IMR-90 (cell line): Measurements from ENCODE around the gene ZNF425. TPM values are rescaled to one million over a fixed set of nuclear protein-coding genes. Genes with fewer than 3 reads are reported as not detected.

Experiments
- ATAC-seq: fragments of 200-7000 bp; cut with Tn5 transposase; 2 replicates; pipeline ENCODE4 v1.9.1; 2020; ENCODE audit warnings: low read depth, mild to moderate bottlenecking, moderate library complexity
- Bru-seq: library from RNA; stranded (reverse); fragments of 400-500 nt; gene quantifications from one replicate; lab custom pipeline; 2021; lab: Mats Ljungman, UMichigan
- BruChase-seq, 2 experiments: library from RNA; stranded (reverse); fragments of 400-500 nt; gene quantifications; one replicate each; lab custom pipeline; 2021; lab: Mats Ljungman, UMichigan
- BruUV-seq: library from RNA; stranded (reverse); fragments of 400-500 nt; replicated peaks from 2 replicates; lab custom pipeline; 2021; lab: Mats Ljungman, UMichigan
- CTCF ChIA-PET: fragments of 300-600 bp; formaldehyde crosslinking; extraction: SDS; loops from one replicate; lab custom pipeline; 2021; ENCODE audit warnings: antibody characterized with exemption; lab: Yijun Ruan, JAX
- POLR2A ChIA-PET: fragments of 300-600 bp; sonication (Branson Sonifier 250); formaldehyde crosslinking; loops from one replicate; lab custom pipeline; 2022; ENCODE audit warnings: antibody characterized with exemption; ENCODE audit not compliant: unreplicated experiment; lab: Charles Lee
- DNase-seq: peaks from one replicate; pipeline ENCODE4 v3.0.0; 2013
- H2AFZ ChIP-seq: replicated peaks from 2 replicates; pipeline ENCODE3; 2013; ENCODE audit warnings: low read length, mild to moderate bottlenecking; ENCODE audit not compliant: poor library complexity
- H2AK5ac ChIP-seq: 2 replicates; pipeline ENCODE4 v1.6.1; 2013; ENCODE audit warnings: low read depth, low read length, inconsistent platforms
- H2AK9ac ChIP-seq: replicated peaks from 2 replicates; pipeline ENCODE3; 2013; ENCODE audit warnings: mild to moderate bottlenecking, low read depth, low read length, moderate library complexity; ENCODE audit not compliant: poor library complexity
- H2BK120ac ChIP-seq: 2 replicates; pipeline ENCODE4 v1.6.1; 2013; ENCODE audit warnings: low read depth, low read length, inconsistent platforms
- H2BK15ac ChIP-seq: 3 replicates; pipeline ENCODE4 v1.6.1; 2013; ENCODE audit warnings: low read depth, low read length, inconsistent platforms
- H2BK20ac ChIP-seq: 2 replicates; pipeline ENCODE4 v1.6.1; 2013; ENCODE audit warnings: low read depth, mild to moderate bottlenecking, inconsistent platforms, low read length, moderate library complexity
- H2BK5ac ChIP-seq: 2 replicates; pipeline ENCODE4 v1.6.1; 2013; ENCODE audit warnings: mild to moderate bottlenecking, low read depth, low read length, inconsistent platforms; ENCODE audit not compliant: poor library complexity, severe bottlenecking
- H3K14ac ChIP-seq: replicated peaks from 2 replicates; pipeline ENCODE4 v1.6.1; 2013; ENCODE audit warnings: low read depth, low read length, inconsistent platforms
- H3K18ac ChIP-seq: 2 replicates; pipeline ENCODE4 v1.6.1; 2013; ENCODE audit warnings: low read depth, low read length, control low read depth
- H3K23ac ChIP-seq: 2 replicates; pipeline ENCODE4 v1.6.1; 2013; ENCODE audit warnings: low read depth, low read length, inconsistent platforms
- H3K27ac ChIP-seq: 2 replicates; pipeline ENCODE4 v1.5.1; 2013; ENCODE audit warnings: mild to moderate bottlenecking, control low read depth, low read length; ENCODE audit not compliant: insufficient read depth
- H3K27me3 ChIP-seq: 2 replicates; pipeline ENCODE4 v1.6.1; 2013; ENCODE audit warnings: low read length; ENCODE audit not compliant: control insufficient read depth, insufficient read depth
- H3K36me3 ChIP-seq: 2 replicates; pipeline ENCODE4 v1.6.1; 2013; ENCODE audit warnings: low read length, mixed read lengths; ENCODE audit not compliant: control insufficient read depth, insufficient read depth
- H3K4ac ChIP-seq: 2 replicates; pipeline ENCODE4 v1.6.1; 2013; ENCODE audit warnings: low read depth, low read length, inconsistent platforms
- H3K4me1 ChIP-seq: 2 replicates; pipeline ENCODE4 v1.6.1; 2013; ENCODE audit warnings: low read length, mixed read lengths; ENCODE audit not compliant: control insufficient read depth, insufficient read depth
- H3K4me2 ChIP-seq: 2 replicates; pipeline ENCODE4 v1.6.1; 2013; ENCODE audit warnings: low read depth, mild to moderate bottlenecking, control low read depth, low read length, moderate library complexity
- H3K4me3 ChIP-seq: 2 replicates; pipeline ENCODE4 v1.5.1; 2013; ENCODE audit warnings: low read depth, mild to moderate bottlenecking, control low read depth, low read length, moderate library complexity; ENCODE audit not compliant: insufficient read depth
- H3K56ac ChIP-seq: 2 replicates; pipeline ENCODE4 v1.6.1; 2013; ENCODE audit warnings: low read length, inconsistent platforms; ENCODE audit not compliant: insufficient read depth; ENCODE audit errors: extremely low read depth
- H3K79me1 ChIP-seq, 2 experiments: 2 replicates each; pipeline ENCODE4 v1.6.1; 2013; ENCODE audit warnings: low read length in 2 of 2, inconsistent platforms in 1 of 2, low read depth in 1 of 2
- H3K9ac ChIP-seq: 2 replicates; pipeline ENCODE4 v1.6.1; 2013; ENCODE audit warnings: low read depth, low read length, control low read depth
- H3K9me1 ChIP-seq: 2 replicates; pipeline ENCODE4 v1.6.1; 2013; ENCODE audit warnings: low read length, inconsistent platforms; ENCODE audit not compliant: insufficient read depth
- H3K9me3 ChIP-seq: 2 replicates; pipeline ENCODE4 v1.6.1; 2013; ENCODE audit warnings: low read length; ENCODE audit not compliant: control insufficient read depth, insufficient read depth
- H4K20me1 ChIP-seq: 2 replicates; pipeline ENCODE4 v1.6.1; 2013; ENCODE audit warnings: low read length, inconsistent platforms; ENCODE audit not compliant: insufficient read depth
- H4K5ac ChIP-seq: 2 replicates; pipeline ENCODE4 v1.6.1; 2013; ENCODE audit warnings: mild to moderate bottlenecking, low read depth, low read length, control low read depth
- H4K8ac ChIP-seq, 2 experiments: 2 replicates each; pipeline ENCODE4 v1.6.1; 2013; ENCODE audit warnings: low read depth in 2 of 2, low read length in 2 of 2, control low read depth in 1 of 2, inconsistent platforms in 1 of 2
- H4K91ac ChIP-seq: 2 replicates; pipeline ENCODE4 v1.6.1; 2013; ENCODE audit warnings: low read depth, low read length, inconsistent platforms; ENCODE audit not compliant: insufficient read depth
- BHLHE40 ChIP-seq: fragments of 150-350 bp; IDR thresholded peaks from 2 replicates; pipeline ENCODE4 v1.6.1; 2016; ENCODE audit warnings: mild to moderate bottlenecking, low read depth, low read length
- CHD1 ChIP-seq: IDR thresholded peaks from 2 replicates; pipeline ENCODE4 v1.6.1; 2012; ENCODE audit warnings: low read depth, low read length, improper control_type of control experiment
- MAFK ChIP-seq: IDR thresholded peaks from 2 replicates; pipeline ENCODE4 v1.6.1; 2012; ENCODE audit warnings: low read depth, low read length, improper control_type of control experiment
- MAZ ChIP-seq: IDR thresholded peaks from 2 replicates; pipeline ENCODE4 v1.6.1; 2012; ENCODE audit warnings: low read depth, mild to moderate bottlenecking, low read length, improper control_type of control experiment, moderate library complexity, borderline replicate concordance
- MXI1 ChIP-seq: IDR thresholded peaks from 2 replicates; pipeline ENCODE4 v1.6.1; 2012; ENCODE audit warnings: low read depth, mild to moderate bottlenecking, low read length, moderate library complexity, borderline replicate concordance
- POLR2A ChIP-seq: IDR thresholded peaks from 2 replicates; pipeline ENCODE4 v1.6.1; 2012; ENCODE audit warnings: mild to moderate bottlenecking, low read depth, low read length
- RAD21 ChIP-seq: IDR thresholded peaks from 2 replicates; pipeline ENCODE4 v1.6.1; 2012; ENCODE audit warnings: low read length, improper control_type of control experiment
- RCOR1 ChIP-seq: IDR thresholded peaks from 2 replicates; pipeline ENCODE4 v1.6.1; 2012; ENCODE audit warnings: mild to moderate bottlenecking, low read length, improper control_type of control experiment; ENCODE audit not compliant: insufficient replicate concordance
- SMC3 ChIP-seq: fragments of 150-350 bp; IDR thresholded peaks from 2 replicates; pipeline ENCODE4 v1.6.1; 2016; ENCODE audit warnings: low read depth, mild to moderate bottlenecking, antibody characterized with exemption, low read length, moderate library complexity
- WGBS, 2 experiments: methylation state at CpG; one replicate each; pipeline versions ENCODE4 v1.1.5 to v1.1.7; 2013; ENCODE audit warnings: missing lambda C conversion rate in 2 of 2; ENCODE audit not compliant: insufficient read length in 1 of 2; ENCODE audit errors: extremely low coverage in 2 of 2; 5-methylcytosine and 5-hydroxymethylcytosine counted together
- dilution Hi-C: fragments of 300-500 bp; cut with HindIII; formaldehyde crosslinking; loops from one replicate; pipeline ENCODE4 v1.14.3; 2018; ENCODE audit warnings: low sequenced_read_pairs; ENCODE audit not compliant: unreplicated experiment
- in situ Hi-C: fragments of 300-500 bp; cut with MboI; formaldehyde crosslinking; loops from 3 replicates; pipeline ENCODE4 v1.14.3; 2019; ENCODE audit warnings: low sequenced_read_pairs, inconsistent platforms, mixed read lengths
- intact Hi-C: fragments of 100-400 bp; cut with micrococcal nuclease; formaldehyde crosslinking; loops from 2 replicates; pipeline ENCODE4 v1.10.0; 2022
- long read RNA-seq: library from polyadenylated mRNA; unstranded; transcript quantifications from one replicate; pipeline ENCODE4 v2.0.0, GENCODE V29; 2021; ENCODE audit not compliant: unreplicated experiment
- polyA plus RNA-seq, 3 experiments: library from polyadenylated mRNA; depleted of rRNA; stranded (reverse); fragments of >200 nt; gene quantifications; 2 replicates each; pipeline ENCODE4 v1.2.3, GENCODE V29; 2012; ENCODE audit warnings: low replicate concordance in 1 of 3
- total RNA-seq: library from RNA; depleted of rRNA; stranded (reverse); fragments of >200 nt; gene quantifications from 2 replicates; pipeline ENCODE4 v1.2.3, GENCODE V29; 2012; rRNA removed
- TF ChIP-seq, protein P1 (sequence below): conservative IDR thresholded peaks from 2 replicates; pipeline ENCODE4 v1.5.1; 2012; ENCODE audit warnings: mild to moderate bottlenecking, low read depth, low read length, improper control_type of control experiment

Gene ZNF425
- total RNA-seq (2.3 and 2.8 TPM in 2 replicates), polyA plus RNA-seq (2012; rRNA removed) (1.2 TPM in 2 replicates), Bru-seq, nascent RNA (percentile 47 among the genes with signal in this experiment), BruChase-seq, experiment 1, labeled RNA remaining after a 6-hour chase (percentile 64 among the genes with signal in this experiment), BruChase-seq, experiment 2, labeled RNA remaining after a 2-hour chase (percentile 52 among the genes with signal in this experiment)
- polyA plus RNA-seq (2012; cell fraction: cytosol; rRNA removed): 0.48 and 0.75 TPM in 2 replicates
- polyA plus RNA-seq (2012; cell fraction: nucleus; rRNA removed; ENCODE audit: low replicate concordance): 0.92 and 0.94 TPM in 2 replicates
- long read RNA-seq, transcript ZNF425-201 (4 exons, 3,220 nt): major isoform, 8 of 10 reads
- long read RNA-seq, partial matches to known transcripts: 0 of 10 reads
- long read RNA-seq, other reads (novel, unspliced or antisense): 2 of 10 reads

DNA sequence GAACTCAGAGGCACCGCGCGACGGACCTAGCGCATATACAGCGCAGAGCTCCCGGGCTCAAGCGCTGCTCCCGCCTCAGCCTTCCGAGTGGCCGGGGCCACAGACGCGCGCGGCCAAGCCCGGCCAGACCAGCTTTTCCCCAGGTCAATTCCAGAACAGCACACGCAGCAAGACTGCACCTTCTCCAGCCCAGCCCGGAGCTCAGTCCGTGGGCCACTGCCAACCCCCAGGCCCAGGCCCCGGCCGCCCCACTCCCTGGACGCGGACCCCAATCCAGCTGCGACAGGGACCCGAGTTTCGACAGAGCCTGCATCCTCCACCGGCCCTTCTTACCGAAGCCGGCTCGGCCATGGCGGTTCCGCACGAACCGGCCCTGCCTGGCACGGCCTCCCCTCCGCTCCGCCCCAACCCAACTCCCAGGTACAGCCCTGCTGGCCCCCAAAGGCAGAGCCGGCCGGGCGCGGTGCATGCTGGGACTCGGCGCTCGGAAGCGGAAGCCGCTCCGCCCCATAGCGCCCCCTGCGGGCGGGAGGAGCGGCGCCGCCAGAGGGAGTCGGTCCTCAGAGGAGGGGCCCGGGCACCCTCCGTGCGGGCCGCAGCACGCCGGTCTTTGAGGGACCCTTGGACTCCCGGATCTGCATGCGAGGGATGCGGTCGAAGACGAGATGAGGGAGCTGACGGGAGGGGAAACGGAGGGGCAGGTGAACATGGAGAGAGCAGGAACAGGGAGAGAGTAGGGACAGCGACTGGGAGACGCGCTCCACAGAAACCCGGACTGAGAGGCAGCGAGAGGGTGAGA lies at the start of gene ZNF425:
ZNF425 (minus strand) TSS at position 462 of the 799 bp plus-strand sequence; CDS start at position 351, 111 bp downstream.
- H3K36me3 ChIP-seq: peaks cover 2% of the 10 kb centered on the region; the same call in 1 of the 2 replicates
- peak within 1 kb of the TSS; percentile 99 for H3K4ac ChIP-seq
- peak; percentile 93 for ATAC-seq
- peak within 1 kb of the TSS; percentile 90 to 93 for H4K8ac ChIP-seq
- in situ Hi-C loops (no loop called here), dilution Hi-C loops (no loop called here), intact Hi-C loops (loop anchor here (1.0 to 5.0 kb wide), 3 partner anchors 21 to 99 kb away; partner anchors contain the start of genes PDIA4, ZNF398 and ZNF786)
- H3K4me3 ChIP-seq: peak within 1 kb of the TSS; percentile 84
- ChIA-PET CTCF (interaction anchor here (0.5 to 0.7 kb wide), 4 partner anchors 21 to 73 kb away, joined by 3 to 7 read pairs (median 4); partner anchors contain the start of gene ZNF398), POLR2A (interaction anchor here (0.6 kb wide), 1 partner anchor 588 kb away, joined by 3 read pairs; no protein-coding TSS in a partner anchor)
- WGBS, 2 experiments: 0% methylated on average over 34 of the region's 72 CpGs; no CpG with 5 or more reads in 1 of the 2 experiments
- peak within 1 kb of the TSS; percentile 89 for H3K9ac ChIP-seq
- H4K5ac ChIP-seq: peak within 1 kb of the TSS; percentile 83
- H2AFZ ChIP-seq: peak within 1 kb of the TSS; percentile 100
- no peak within 1 kb of the TSS for H2BK20ac ChIP-seq
- H3K4me2 ChIP-seq: peak within 1 kb of the TSS; percentile 89
- H4K20me1 ChIP-seq: no peaks in the 10 kb centered on the region
- peak within 1 kb of the TSS; percentile 98 for H3K14ac ChIP-seq
- peak within 1 kb of the TSS; percentile 95 for H2AK9ac ChIP-seq
- peak within 1 kb of the TSS; percentile 84 for H3K27ac ChIP-seq
- H3K9me3 ChIP-seq: peaks cover 4% of the 10 kb centered on the region
- H3K56ac ChIP-seq: peak within 1 kb of the TSS; percentile 93
- no peaks in the 10 kb centered on the region; the same call in 1 of the 2 replicates for H3K9me1 ChIP-seq
- peak within 1 kb of the TSS; percentile 93 for H2AK5ac ChIP-seq
- peak within 1 kb of the TSS; percentile 75 for H3K18ac ChIP-seq
- BruUV-seq: no TSS peak
- H3K79me1 ChIP-seq: peaks cover 18 to 31% of the 10 kb centered on the region in 2 experiments
- H2BK5ac ChIP-seq: peak within 1 kb of the TSS; percentile 87
- peak within 1 kb of the TSS; percentile 100 for H3K23ac ChIP-seq
- peaks cover 3% of the 10 kb centered on the region for H3K4me1 ChIP-seq
- H2BK15ac ChIP-seq: peak within 1 kb of the TSS; percentile 9; the same call in 1 of the 3 replicates
- TF ChIP-seq BHLHE40 (no peak), RAD21 (peak; percentile 22; the same call in 1 of the 2 replicates), SMC3 (peak; percentile 48), MAZ (peak; percentile 90), CHD1 (no peak), POLR2A (peak; percentile 97), MAFK (no peak), MXI1 (peak; percentile 28; the same call in 1 of the 2 replicates), RCOR1 (peak; percentile 32)
- TF ChIP-seq, protein P1, sequence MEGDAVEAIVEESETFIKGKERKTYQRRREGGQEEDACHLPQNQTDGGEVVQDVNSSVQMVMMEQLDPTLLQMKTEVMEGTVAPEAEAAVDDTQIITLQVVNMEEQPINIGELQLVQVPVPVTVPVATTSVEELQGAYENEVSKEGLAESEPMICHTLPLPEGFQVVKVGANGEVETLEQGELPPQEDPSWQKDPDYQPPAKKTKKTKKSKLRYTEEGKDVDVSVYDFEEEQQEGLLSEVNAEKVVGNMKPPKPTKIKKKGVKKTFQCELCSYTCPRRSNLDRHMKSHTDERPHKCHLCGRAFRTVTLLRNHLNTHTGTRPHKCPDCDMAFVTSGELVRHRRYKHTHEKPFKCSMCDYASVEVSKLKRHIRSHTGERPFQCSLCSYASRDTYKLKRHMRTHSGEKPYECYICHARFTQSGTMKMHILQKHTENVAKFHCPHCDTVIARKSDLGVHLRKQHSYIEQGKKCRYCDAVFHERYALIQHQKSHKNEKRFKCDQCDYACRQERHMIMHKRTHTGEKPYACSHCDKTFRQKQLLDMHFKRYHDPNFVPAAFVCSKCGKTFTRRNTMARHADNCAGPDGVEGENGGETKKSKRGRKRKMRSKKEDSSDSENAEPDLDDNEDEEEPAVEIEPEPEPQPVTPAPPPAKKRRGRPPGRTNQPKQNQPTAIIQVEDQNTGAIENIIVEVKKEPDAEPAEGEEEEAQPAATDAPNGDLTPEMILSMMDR: peak; percentile 97
- no peaks in the 10 kb centered on the region for H3K27me3 ChIP-seq
- H4K91ac ChIP-seq: peak within 1 kb of the TSS; percentile 94
- H2BK120ac ChIP-seq: peak within 1 kb of the TSS; percentile 63
- peak; percentile 86 for DNase-seq
